Natural killer cell (primary cell): ENCODE results near the gene AHRR. TPM values are rescaled to one million over a fixed set of nuclear protein-coding genes. Genes with fewer than 3 reads are reported as not detected.

ENCODE experiments used
- ATAC-seq, 3 donors: fragments of 150-1000 bp in 2 of 3; fragments of 200-7000 bp in 1 of 3; cut with Tn5 transposase; 1 replicate in 1 of 3; 2 replicates in 2 of 3; pipeline ENCODE4 v1.10.0; 2021; ENCODE audit warnings: mild to moderate bottlenecking in 2 of 3, moderate library complexity in 2 of 3
- DNase-seq, 2 donors: peaks; one replicate each; pipeline versions ENCODE4 v3.0.0 to v3.0.0-alpha.2; 2013 to 2021; ENCODE audit warnings: mixed read lengths in 1 of 2
- H3K27ac ChIP-seq: one replicate; pipeline ENCODE4 v1.5.1; 2013; ENCODE audit warnings: mild to moderate bottlenecking, low read length
- H3K27me3 ChIP-seq: one replicate; pipeline ENCODE4 v1.6.1; 2013; ENCODE audit warnings: low read length; ENCODE audit not compliant: control insufficient read depth, insufficient read depth
- H3K36me3 ChIP-seq: one replicate; pipeline ENCODE4 v1.6.1; 2013; ENCODE audit warnings: low read length; ENCODE audit not compliant: control insufficient read depth, insufficient read depth
- H3K4me1 ChIP-seq: one replicate; pipeline ENCODE4 v1.6.1; 2013; ENCODE audit warnings: low read length; ENCODE audit not compliant: control insufficient read depth, insufficient read depth
- H3K4me3 ChIP-seq: one replicate; pipeline ENCODE4 v1.5.1; 2013; ENCODE audit warnings: low read length
- H3K9me3 ChIP-seq: one replicate; pipeline ENCODE4 v1.6.1; 2013; ENCODE audit warnings: low read length; ENCODE audit not compliant: control insufficient read depth, insufficient read depth
- H3K27ac Mint-ChIP-seq, 2 donors: one replicate each; pipeline ENCODE4 v1.8.0; 2022; ENCODE audit warnings: mild to moderate bottlenecking in 2 of 2, mixed read lengths in 2 of 2, moderate library complexity in 1 of 2
- H3K27me3 Mint-ChIP-seq, 2 donors: one replicate each; pipeline ENCODE4 v1.8.0; 2022; ENCODE audit warnings: low read depth in 2 of 2, mixed read lengths in 2 of 2
- H3K36me3 Mint-ChIP-seq: one replicate; pipeline ENCODE4 v1.8.0; 2022; ENCODE audit warnings: mixed read lengths
- H3K4me1 Mint-ChIP-seq, 2 donors: one replicate each; pipeline ENCODE4 v1.8.0; 2022; ENCODE audit warnings: mixed read lengths in 2 of 2
- H3K4me3 Mint-ChIP-seq: one replicate; pipeline ENCODE4 v1.8.0; 2022; ENCODE audit warnings: mild to moderate bottlenecking, moderate library complexity, mixed read lengths
- H3K9me3 Mint-ChIP-seq, 2 donors: one replicate each; pipeline ENCODE4 v1.8.0; 2022; ENCODE audit warnings: mixed read lengths in 2 of 2
- WGBS: methylation state at CpG from one replicate; pipeline ENCODE4 v1.1.7; 2013; ENCODE audit warnings: missing lambda C conversion rate; ENCODE audit not compliant: insufficient coverage; 5-methylcytosine and 5-hydroxymethylcytosine counted together
- intact Hi-C: fragments of 100-400 bp; cut with micrococcal nuclease; formaldehyde crosslinking; loops from one replicate; pipeline ENCODE4 v1.14.2; 2022
- total RNA-seq, 4 donors: library from RNA; stranded (reverse); fragments of 120-200 nt in 1 of 4; gene quantifications; one replicate each; pipeline versions ENCODE4 v1.2.3 to v1.2.4, GENCODE V29; 2013 to 2022
- TF ChIP-seq, protein P1 (sequence below): fragments of 200-600 bp; IDR thresholded peaks from one replicate; pipeline ENCODE4 v1.8.0; 2022; ENCODE audit warnings: antibody characterized with exemption

AHRR gene
- total RNA-seq, 3 donors from 2014 or later (not counting 1 experiment from before 2014, with no cell fraction given) = 0.88 to 1.4 (median 1.2) TPM

DNA sequence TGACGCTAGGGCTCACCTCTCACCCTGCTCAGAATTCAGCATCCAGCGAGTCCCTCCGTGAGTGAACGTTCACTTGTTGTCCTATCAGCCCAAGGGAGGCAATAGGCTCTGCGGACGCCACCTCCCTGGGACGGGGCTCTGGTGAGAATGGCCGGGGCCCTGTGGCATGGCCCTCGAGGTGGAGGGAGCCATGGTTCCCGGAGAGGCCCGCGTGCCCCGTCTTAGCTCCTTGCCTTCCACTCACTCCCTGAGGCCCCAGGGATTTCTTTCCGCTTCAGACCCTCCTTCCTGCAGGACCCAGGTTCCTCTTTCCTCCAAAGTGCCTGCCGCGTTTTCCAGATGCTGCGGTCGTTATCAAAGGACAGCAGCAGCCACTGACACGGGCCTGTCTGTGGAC is 142.9 kb downstream of the AHRR start:
- Mint-ChIP-seq H3K9me3 (no peaks in the 10 kb centered on the region), H3K36me3 (peaks cover 6% of the 10 kb centered on the region), H3K27me3 (no peaks in the 10 kb centered on the region), H3K4me1 (peaks cover 3 to 6% of the 10 kb centered on the region in 2 donors), H3K27ac (peak overlapping the region in 1 of 2 donors; percentile 68), H3K4me3 (no peak overlapping the region)
- intact Hi-C loops = no loop called here
- no peak overlapping the region for H3K4me3 ChIP-seq
- H3K4me1 ChIP-seq = peaks cover 10% of the 10 kb centered on the region
- ATAC-seq (no peak), DNase-seq (no peak)
- H3K27me3 ChIP-seq = no peaks in the 10 kb centered on the region
- no peaks in the 10 kb centered on the region for H3K9me3 ChIP-seq
- TF ChIP-seq, protein P1, sequence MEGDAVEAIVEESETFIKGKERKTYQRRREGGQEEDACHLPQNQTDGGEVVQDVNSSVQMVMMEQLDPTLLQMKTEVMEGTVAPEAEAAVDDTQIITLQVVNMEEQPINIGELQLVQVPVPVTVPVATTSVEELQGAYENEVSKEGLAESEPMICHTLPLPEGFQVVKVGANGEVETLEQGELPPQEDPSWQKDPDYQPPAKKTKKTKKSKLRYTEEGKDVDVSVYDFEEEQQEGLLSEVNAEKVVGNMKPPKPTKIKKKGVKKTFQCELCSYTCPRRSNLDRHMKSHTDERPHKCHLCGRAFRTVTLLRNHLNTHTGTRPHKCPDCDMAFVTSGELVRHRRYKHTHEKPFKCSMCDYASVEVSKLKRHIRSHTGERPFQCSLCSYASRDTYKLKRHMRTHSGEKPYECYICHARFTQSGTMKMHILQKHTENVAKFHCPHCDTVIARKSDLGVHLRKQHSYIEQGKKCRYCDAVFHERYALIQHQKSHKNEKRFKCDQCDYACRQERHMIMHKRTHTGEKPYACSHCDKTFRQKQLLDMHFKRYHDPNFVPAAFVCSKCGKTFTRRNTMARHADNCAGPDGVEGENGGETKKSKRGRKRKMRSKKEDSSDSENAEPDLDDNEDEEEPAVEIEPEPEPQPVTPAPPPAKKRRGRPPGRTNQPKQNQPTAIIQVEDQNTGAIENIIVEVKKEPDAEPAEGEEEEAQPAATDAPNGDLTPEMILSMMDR = no peak
- WGBS = 97% methylated on average over 19 of the region's 19 CpGs
- H3K36me3 ChIP-seq = peaks cover 39% of the 10 kb centered on the region
- peak overlapping the region; percentile 37 for H3K27ac ChIP-seq

DNA sequence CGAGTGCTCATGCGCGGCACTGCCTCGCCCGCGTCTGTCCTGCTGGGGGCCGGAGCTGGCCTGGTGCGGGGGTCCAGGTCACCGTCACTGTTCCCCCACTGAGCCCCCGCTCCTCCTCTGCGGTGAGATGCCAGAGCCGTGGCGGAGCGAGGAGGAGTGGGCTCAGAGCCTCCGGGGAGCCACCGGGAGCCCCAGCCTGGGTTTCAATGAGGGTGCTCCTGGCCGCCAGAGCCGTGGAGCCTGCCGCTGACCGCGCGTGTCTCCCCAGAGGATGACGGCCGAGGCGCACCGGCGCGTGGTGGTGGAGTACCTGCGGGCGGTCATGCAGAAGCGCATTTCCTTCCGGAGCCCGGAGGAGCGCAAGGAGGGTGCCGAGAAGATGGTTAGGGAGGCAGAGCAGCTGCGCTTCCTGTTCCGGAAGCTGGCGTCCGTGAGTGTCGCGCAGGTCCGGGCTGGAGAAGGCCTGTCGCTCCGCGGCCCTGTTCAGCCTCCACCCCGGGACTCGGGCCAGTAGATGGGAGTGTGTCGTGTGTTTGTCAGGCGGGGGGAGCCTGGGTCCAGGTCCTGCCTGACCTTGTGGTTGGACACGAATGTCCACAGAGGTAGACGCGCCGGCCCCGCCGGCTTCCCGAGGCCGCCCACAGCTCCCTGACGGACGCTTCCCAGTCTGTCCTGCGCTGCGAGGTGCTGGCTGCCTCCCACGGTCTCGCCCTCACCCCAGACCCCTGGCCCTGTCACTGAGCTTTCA is 143.5 kb downstream of the AHRR start:
- peaks cover 6% of the 10 kb centered on the region in 2 donors for H3K4me1 Mint-ChIP-seq

DNA sequence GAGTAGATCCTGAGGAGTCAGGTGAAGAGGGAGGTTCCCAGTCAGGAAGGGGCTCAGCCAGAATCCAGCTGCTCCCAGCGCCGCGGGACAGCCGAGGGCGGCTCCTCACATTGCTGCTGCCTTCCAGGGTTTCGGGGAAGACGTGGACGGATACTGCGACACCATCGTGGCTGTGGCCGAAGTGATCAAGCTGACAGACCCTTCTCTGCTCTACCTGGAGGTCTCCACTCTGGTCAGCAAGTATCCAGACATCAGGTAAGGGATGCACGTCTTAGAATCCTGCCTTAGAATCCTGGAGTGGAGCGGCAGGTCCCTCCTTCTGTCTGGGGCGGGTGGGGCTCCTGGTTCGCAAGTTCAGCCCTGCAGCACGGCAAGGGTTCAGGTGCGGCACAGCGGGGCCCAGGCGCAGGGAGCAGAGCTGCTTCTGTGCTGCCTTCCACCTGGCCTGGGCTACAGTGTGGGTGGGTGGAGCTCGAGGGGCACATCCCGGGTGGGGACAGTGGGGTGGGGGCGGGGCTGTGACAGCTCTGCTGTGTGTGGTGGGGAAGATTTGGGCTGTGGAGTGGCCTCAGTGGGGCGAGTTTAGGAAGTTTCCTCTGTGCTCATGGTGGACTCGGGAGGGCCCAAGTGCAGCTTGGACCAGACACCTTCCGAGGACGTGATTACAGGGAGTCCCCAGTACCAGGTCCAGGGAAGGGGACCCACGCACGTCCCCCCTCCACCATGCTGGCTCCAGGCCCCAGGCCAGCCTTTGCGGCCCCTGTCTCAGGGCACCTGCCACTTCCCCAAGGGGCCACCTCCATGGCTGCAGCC is 144.3 kb downstream of the AHRR start:
- no peaks in the 10 kb centered on the region for H3K9me3 Mint-ChIP-seq
- TF ChIP-seq, protein P1 = no peak

More for the DNA sequence above, 143.5 kb downstream of the AHRR start:
- Mint-ChIP-seq H3K9me3 (no peaks in the 10 kb centered on the region), H3K36me3 (peaks cover 6% of the 10 kb centered on the region), H3K27me3 (no peaks in the 10 kb centered on the region), H3K27ac (no peak overlapping the region), H3K4me3 (no peak overlapping the region)
- intact Hi-C loops = no loop called here
- peaks cover 10% of the 10 kb centered on the region for H3K4me1 ChIP-seq
- WGBS = 98% methylated on average over 63 of the region's 63 CpGs
- H3K4me3 ChIP-seq = no peak overlapping the region
- H3K9me3 ChIP-seq = no peaks in the 10 kb centered on the region
- no peaks in the 10 kb centered on the region for H3K27me3 ChIP-seq
- ATAC-seq (no peak), DNase-seq (no peak)
- TF ChIP-seq, protein P1 = no peak
- no peak overlapping the region for H3K27ac ChIP-seq
- peaks cover 33% of the 10 kb centered on the region for H3K36me3 ChIP-seq

More for the DNA sequence above, 144.3 kb downstream of the AHRR start:
- Mint-ChIP-seq H3K27me3 (no peaks in the 10 kb centered on the region), H3K36me3 (peaks cover 6% of the 10 kb centered on the region), H3K27ac (no peak overlapping the region), H3K4me3 (no peak overlapping the region), H3K4me1 (peaks cover 6 to 8% of the 10 kb centered on the region in 2 donors)
- ATAC-seq (no peak), DNase-seq (no peak)
- Histone ChIP-seq H3K27ac (no peak overlapping the region), H3K36me3 (peaks cover 25% of the 10 kb centered on the region), H3K4me3 (no peak overlapping the region), H3K9me3 (no peaks in the 10 kb centered on the region), H3K27me3 (no peaks in the 10 kb centered on the region), H3K4me1 (peaks cover 11% of the 10 kb centered on the region)
- intact Hi-C loops = no loop called here
- 96% methylated on average over 29 of the region's 29 CpGs for WGBS
